ENCODE measurements around the gene SYT7.

The SYT7 gene

DNA sequence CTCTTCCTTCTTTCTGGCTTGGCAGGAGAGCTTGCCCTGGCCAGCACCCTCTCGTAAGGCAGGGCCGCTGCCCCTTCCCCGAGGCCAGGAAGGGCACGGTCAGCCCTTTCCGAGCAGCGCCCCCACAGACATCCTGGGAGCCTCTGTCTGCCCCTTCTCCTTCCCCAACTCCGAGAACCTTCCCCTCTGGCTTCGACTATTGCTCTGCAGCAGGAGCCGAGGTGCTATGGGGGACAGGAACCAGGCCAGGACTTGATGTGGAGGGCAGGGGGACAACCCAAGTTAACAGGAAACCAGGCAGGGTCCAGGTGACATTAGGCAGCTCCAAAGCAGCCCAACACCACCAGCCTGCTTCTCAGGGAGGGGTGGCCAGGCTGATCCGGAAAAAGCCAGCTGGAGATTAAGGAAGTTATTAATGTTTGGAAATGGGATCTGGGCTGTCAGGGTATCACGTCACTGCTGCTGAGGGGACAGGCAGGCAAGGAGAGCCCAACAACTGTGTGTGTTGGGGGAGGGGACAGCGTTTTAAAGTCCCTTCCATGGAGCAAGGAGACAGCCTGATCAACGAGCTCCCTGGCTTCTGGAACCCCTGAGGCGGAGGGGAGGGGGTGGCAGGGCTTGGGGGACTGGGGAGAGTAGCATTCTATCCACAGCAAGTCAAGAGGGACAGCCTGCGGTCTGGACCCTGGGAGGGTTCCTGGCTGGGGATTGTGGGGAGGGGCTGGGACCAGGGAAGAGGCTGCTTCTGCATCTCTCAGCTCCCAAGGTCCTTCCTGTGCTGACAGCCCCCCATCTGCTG, 27.3 kb downstream of the SYT7 start:
- DNase-seq (ENCODE audit: low spot score) = no peak

DNA sequence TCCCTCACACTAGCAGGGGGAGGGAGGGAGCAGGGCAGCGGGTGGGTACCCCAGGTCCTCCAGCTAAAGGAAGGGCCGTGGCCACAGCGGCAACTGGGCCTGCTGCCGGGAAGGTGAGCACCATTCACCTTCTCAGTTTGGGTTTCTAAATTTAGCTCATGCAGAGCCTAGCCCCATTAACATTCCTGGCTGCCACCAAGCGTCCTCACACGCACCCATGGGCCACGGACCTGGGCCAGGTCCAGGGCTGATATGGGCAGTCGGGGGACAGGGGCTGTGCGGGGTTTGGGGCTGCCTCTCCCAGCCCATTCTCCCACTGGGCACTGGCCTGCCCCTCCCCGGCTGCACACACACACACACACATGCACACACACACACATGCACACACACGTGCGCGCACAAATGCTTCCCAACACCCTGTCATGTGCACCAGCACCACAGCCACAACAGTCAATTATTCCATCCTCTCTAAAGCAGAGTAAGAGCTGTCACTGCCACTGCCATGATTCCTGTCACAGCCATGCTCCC, 28.7 kb downstream of the SYT7 start:
- no peak for DNase-seq (ENCODE audit: low spot score)

DNA sequence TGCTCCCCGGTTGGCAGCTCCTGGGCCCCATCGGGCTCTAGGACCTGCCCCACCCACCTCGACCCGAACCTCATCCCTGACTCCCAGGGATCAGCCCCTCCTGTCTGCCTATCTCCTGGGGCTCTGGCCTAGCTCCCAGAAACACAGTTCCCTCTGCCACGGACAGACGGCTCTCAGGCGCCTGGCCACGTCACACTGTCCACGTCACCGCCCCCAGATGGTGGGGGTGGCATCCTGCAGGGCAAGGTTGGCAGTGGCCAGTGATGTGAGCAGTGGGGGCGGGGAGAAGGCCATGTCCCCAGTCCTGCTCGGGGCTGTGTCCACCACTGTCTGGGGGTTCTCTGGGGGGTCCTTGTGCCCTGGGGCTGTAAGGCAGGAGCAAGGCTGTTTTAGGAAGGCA, 29.2 kb downstream of the SYT7 start:
- DNase-seq (ENCODE audit: low spot score) = peak; percentile 66

DNA sequence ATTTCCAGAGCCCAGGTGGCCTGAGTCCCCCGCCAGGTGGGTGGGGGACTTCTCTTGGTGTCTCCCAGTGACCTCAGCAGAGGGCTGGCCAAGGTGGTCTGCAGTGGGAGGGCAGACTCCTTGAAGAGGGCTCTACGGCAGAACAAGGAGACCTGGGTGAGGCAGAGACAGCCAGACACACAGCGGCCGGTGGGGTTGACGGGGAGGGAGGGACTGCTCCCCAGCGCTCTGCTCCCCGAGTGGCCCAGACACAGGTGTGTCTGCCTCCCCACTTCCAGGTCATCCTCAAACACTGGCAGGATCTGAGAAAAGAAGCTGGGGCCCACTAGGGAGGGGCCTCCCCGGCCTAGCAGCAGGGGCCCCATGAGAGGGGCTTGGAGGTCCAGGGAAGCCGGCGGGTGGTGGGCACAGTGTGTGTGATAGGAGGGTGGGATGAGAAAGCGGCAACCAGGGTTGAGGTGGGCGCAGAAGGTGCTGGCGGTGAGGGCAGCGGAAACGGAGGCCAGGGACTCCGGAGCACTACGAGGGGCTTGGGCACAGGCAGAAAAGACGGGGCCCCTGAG, 30.1 kb downstream of the SYT7 start:
- no peak for DNase-seq (ENCODE audit: low spot score)

DNA sequence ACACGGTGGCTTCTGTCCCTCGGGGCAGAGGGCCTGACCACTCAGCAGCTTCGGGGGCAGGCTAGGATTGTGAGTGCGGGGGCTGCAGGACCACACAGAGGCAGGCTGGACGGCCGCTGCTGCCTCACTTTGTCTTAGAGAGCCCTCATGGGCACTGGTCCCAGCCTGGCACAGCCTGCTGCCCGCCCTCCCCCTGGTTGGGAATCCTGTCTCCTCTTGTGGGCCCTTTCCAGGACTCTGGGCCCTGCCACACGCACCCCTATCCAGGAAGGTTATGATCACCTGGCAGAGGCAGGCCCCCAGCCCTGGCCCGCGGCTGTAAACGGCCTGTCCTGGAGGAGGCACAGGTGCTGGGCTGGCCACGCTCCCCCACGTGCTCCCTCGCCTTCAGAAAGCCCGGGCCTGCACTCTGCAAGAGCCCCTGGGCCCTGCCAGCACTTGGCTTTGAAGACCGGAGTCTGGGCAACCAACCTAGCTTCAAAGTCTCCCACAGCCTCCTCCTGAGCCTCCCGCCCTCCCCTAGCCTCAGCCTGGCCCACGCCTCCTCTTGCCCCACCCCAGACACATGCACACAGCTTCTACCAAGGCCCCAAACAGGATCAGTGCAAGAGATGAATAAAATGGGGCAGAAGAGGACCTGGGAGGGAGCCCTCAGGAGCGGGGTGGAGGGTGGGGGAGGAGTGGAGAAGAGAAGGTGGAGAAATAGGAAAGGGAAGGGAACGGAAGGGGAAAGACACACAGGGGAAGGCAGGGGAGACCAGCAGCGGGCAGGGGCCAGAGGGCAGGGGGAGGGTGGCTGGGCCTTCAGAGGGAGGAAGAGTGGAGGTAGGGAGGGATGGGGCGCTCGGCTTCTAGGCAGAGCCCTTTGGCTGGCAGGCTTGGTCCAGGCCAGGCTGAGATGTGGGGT, 31.0 kb downstream of the SYT7 start:
- DNase-seq (ENCODE audit: low spot score) = no peak

DNA sequence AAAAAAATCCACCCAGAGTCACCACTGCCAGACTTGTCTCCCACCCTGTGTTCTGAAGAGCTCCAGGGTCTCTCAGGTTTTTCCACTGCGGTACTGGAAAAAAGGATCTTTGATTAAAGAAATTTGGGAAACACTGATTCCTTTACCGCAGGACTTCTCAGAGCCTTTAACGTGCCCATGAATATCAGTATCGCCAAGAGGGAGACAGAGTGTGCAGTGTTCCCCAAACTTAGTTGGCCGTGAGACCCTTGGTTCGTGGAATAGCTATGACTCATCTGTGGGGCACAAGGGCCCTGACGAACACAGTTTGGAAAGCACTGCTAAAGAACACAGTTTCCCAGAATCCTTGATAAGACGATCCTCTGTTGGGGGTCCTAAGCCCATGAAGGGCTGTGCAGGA, 31.7 kb downstream of the SYT7 start:
- no peak for DNase-seq (ENCODE audit: low spot score)

DNA sequence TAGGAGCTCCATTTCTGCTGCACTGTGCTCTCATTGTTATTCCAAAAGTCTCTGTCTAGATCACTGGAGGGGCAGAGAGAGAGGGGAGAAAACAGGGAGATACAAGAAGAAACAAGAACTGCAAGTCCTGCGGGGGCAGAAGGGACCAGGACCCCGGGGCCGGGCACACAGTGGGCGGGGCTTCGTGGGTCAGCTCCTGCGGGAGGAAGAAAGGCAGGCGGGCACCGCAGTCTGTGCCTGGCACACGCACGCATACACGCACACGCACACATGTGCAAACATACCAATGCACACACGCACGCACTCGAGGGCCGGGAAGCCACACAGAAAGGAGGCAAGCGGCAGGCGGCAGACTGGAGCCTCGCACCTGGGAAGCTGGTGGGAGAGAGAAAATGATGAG, 33.6 kb downstream of the SYT7 start:
- no peak for DNase-seq (ENCODE audit: low spot score)

DNA sequence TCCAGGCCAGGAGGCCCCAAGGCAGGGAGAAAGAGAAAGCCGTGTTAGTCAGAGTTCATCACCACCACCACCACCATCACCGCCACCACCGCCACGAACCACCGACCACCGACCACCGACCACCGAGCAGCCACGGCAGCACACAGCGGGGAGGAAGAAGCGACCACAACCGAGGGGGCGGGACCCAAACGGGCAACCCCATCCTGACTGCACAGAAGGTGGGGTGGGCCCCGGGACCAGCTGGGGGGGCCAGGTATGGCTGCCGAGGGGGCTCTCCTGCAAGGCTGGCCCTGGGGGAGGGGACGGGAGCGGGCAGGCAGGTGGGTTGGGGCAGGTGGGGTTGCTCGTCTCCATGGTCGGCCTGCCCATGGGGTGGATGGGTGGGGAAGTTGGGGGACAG, 34.2 kb downstream of the SYT7 start:
- no peak for DNase-seq (ENCODE audit: low spot score)

DNA sequence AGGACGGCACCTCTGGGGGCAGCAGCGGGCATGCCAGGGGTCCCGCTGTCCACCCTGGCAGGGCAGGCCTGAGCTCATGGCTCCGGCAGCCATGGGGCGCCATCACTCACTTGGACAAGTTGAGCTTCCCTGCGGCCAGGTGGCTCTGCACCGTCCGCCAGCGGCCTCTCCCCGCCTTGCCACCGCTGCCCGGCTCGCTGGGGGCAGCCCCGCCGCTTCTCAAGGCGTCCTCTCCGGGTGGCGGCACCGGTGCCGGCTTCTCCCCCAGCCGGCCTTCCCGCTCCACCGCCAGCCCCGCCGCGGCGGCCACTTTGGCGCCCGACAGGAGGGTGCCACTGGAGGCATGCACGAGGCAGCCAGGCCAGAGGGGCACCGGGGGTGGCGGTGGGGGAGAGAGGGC, 35.0 kb downstream of the SYT7 start:
- DNase-seq (ENCODE audit: low spot score) = no peak

DNA sequence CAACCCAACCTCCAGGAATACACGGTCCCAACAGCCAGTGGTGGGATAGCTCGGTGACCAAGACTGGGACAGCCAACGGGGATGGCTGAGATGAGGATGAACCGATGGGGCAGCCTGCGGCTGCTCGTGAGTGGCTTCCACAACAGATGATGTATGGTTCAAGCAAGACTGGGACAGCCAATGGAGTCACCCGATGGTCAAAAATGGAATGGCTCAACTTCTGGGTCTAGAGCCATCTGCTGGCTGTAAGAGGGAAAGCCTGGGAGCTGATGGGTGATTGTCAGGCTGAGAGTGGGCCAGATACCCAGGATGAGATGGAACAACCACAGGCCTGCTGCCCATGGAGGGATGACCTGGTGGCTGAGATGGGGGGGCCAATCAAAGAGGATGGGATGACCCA, 35.5 kb downstream of the SYT7 start:
- peak; percentile 9 for DNase-seq (ENCODE audit: low spot score)

DNA sequence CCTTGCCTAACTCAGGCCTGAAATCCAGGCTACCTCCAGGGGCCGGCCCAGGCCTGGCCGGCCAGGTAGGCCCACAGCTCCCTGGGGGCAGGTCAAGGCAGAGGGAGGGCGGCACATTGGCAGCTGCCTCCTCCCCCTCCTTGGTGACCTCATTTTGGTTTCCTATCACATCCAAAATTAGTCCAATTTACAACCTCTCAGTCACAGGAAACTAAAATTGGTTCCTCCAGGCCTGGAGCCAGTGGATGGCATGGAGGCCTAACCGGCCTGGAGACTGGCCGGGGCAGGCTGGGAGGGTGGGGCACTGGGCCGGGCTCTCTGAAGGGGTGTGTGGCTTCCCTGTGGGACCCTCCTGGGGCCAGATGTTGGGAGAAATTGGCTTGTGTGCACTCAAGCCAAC, 36.4 kb downstream of the SYT7 start:
- DNase-seq (ENCODE audit: low spot score) = no peak

DNA sequence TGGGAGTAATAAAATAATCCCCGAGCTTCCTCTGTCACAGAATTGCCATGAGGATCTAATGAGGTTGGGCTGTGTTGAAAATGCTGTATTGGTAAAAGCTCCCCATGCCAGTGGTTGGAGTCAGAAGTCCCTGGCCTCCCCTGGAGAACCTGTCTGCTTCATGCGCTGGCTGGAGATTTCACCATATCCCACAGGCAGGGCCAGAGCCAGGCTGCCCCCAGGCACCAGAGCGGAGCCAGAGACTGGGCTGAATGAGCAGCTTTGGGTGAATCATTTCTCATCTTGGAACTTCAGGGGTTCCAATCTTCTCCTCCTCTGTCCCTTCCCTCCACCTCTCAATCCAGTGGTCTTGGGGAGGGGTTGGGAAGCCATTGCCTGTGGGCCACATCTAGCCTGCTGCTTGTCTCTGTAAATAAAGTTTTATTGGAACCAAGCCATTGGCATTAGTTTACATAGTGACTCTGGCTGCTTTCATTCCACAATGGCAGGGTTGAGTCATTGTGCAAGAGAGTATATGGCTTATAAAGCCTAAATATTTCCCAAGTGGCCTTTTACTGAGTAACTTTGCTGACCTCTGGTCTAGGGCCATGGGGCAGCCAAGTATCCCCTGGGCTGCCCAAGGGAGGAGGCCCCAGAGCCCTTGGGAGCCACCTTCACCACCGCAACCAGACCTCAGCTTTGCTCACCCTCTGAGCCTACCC, 37.1 kb downstream of the SYT7 start:
- DNase-seq (ENCODE audit: low spot score) = peak; percentile 34

DNA sequence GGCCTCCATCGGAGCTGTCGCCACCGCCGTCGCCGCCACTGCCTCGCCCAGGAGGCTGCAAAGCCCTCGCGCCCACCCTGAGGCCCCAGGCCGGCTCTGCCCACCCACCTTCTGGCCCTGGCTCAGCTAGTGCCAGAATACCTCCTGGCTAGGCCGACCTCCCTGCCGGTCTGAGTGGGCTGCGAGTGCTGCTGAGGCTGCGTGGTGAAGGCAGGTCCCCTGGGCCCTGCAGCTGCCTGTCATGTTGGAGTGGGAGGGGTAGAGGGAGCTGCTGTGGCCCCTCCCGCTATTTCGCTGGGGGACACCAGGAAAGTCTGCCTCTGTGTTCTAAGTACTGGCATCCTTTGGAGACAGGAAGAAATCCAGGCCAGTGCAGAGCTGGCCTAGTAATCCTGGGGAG, 38.2 kb downstream of the SYT7 start:
- DNase-seq (ENCODE audit: low spot score) = no peak

DNA sequence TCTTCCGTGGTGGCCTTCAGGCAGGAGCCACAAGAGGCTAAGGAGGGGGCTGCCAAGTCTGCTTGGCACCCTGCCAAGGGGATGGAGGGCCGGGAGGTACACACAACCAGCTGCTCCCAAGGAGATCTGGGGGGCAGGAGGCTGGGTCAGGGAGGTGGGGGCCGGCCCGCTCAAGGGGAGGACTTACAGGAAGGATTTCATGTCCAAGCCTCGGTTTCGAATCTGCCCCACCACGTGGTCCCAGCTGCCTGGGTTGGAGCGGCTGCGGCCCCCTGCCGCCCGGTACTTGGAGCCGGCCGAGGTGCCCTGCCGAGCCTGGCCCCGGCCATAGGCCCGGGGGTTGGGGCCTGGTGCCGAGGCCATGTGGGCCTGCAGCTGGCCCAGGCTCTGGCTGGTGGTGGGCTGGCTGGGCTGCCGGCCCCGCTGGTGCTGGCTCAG, 38.8 kb downstream of the SYT7 start:
- DNase-seq (ENCODE audit: low spot score) = no peak

DNA sequence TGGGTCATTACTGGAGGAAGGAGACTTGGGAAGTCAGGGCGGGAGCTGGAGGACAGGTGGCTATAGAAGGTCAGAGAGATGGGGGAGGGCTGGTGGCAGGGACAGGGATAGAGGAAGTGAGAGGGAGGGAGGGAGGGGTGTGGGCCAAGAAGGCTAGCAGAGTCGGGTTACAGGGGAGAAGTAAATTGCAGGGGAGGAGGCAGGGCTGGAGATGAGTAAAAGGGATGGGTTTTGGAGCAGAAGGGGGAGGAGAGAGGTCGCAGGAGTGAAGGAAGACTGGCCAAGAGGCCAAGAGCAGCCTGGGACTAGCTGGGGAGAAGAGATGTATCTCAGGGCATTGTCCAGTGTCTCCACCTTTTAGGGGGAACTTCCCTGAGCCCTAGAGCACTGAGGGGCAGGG, 39.3 kb downstream of the SYT7 start:
- DNase-seq (ENCODE audit: low spot score) = peak; percentile 17

DNA sequence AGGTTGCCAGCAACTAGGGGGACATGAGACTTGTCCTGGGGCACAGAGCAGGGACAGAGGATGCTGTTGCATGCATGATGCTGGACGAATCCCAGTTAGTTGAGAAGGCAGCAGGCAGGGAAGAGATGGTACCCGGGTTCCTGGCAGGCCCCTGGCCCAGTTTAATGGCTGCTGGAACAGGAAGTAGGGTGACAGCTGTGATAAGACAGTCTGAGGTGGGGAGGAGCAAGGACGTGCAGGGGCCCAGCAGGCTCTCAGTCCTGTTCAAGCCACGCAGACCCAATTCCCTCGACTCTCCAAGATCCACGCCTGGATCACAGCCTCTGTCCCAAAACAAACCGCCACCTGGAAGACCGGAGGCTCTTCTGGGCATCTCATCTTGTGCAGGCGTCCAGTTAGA, 40.3 kb downstream of the SYT7 start:
- no peak for DNase-seq (ENCODE audit: low spot score)

DNA sequence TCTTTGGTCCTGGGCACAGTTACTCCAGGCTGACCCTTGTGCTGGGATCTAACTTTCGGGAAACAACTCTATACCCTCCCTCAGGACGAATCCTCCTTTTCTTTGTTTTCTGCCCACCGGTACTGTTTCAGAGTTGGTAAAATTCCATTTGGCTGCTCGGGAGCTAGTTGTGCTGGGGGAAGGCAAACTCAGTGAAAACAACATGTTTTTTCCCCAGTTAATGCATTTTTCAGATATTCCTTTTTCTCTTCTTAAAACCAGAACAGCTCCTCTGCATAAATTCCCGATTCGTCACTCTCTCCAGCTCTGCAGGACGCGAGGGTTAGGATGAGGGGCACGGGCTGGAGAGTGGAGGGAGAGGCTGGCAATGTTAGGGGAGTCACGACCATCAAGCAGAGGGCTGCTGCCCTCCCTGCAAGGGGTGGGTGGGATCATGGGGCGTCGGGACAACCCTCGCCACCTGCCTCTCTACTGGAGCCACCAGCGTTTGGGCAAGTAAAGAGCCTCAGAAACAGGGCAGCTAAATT, 41.0 kb downstream of the SYT7 start:
- DNase-seq (ENCODE audit: low spot score) = no peak

DNA sequence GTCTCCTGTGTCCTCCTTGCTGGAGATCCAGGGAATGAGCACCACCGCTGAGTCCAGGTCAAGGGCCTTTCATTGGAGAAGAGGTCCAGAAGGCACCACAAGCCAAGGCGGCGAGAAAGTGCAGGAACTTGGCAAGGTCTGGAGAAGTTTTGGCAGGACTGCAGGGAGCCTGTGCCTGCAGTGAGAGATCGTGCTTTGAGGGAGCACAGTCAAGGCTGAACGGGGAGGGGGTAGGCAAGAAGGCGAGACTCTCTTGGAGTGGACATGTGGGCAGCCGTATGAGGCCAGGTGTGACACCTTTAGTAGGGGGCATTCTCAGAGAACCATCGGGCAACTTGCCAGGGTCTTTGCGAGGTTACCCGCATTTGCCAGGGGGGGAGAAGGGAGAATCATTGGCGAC, 41.9 kb downstream of the SYT7 start:
- no peak for DNase-seq (ENCODE audit: low spot score)

DNA sequence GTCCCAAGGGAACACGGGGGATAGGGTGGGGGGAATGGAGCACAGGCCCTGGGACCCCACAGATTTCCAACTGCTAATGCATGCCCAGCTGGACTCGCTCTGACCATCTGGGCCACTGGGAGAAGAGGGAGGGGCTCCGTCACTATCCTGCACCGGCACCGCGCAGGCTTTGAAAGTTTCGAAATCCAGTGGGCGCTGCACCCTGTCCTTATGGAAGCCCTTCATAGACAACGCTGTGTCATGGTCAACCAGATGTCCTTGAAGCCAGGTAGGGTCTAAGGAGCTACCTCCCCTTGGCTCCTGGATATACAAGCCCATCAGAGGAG, 42.3 kb downstream of the SYT7 start:
- no peak for DNase-seq (ENCODE audit: low spot score)

DNA sequence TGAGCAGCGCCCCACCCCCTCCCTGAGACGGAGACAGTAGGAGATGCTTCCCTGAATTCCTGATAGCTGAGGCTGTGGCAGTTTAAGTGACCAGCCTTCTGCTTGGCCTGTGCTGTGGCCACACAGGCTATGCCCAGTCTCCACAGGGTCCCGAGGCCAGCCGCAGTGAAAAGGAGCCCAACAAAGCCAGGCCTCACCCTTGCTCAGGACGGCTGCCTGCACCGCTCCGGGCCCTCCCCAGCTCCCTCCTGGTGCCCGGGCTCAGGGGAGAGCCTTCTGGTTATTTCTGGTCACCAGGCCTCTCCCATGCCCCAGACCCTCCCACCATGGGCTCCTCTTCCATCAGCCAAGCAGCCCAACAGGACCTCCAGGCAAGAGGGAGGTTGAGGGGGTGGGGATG, 43.5 kb downstream of the SYT7 start:
- DNase-seq (ENCODE audit: low spot score) = no peak

DNA sequence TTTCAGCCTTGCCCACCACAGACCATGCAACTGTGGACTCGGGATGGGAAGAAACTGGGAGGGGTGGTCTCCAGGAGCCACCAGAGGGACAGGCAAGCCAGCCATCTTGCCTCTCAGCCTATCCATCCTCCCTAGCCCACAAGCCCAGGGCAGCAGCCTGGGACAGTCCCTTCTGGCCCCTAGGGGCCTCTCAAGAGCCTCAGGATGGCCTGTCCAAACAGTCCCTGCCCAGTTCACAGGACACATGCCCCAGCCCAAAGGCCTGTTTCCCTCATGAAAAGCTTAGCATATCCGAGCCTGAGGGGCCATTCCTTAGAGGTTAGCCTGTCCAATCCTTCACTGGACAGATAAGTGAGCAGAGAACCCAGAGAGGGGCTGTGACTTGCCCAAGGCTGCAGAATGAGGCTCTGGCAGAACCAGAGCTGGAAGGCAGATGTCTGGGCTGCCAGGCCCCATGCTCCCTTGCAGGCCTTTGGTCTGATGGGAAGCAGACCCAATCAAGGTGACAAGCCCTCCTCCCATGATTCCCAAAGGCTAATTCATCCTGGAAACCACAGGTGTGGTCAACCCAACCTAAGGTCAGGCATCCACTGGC, 44.1 kb downstream of the SYT7 start:
- no peak for DNase-seq (ENCODE audit: low spot score)
